Measurements from ENCODE around the gene ZNF83. TPM values are rescaled to one million over a fixed set of nuclear protein-coding genes. Genes with fewer than 3 reads are reported as not detected.

ZNF83 gene
- total RNA-seq, 2 donors from 2014 or later = 16.6 to 24.4 TPM

DNA sequence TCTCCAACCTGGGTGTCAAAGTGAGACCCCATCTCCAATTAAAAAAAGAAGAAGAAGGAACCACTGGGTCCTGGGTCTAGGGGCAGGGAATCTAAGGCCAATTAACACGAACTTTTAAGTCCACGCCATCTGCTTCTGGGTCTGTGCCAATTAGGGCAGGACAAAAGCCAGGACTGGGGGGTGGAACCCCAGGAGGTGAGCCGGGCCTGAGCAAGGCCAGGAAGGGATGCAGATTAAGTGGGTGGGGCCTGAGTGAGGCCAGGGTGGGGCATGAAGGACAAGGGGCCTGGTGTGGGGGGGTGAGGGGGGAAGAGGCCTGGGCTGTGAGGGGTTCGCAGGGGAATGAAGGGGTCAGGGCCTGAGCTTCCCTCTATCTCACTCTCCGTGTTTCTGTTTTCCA is 26.3 kb upstream of the ZNF83 start:
- Histone ChIP-seq H3K27me3 (no peaks in the 10 kb centered on the region), H3K4me3 (no peak overlapping the region), H3K36me3 (peaks cover 13% of the 10 kb centered on the region), H3K9me3 (no peaks in the 10 kb centered on the region), H3K27ac (no peak overlapping the region), H3K4me1 (no peaks in the 10 kb centered on the region)
- TF ChIP-seq, protein P1, sequence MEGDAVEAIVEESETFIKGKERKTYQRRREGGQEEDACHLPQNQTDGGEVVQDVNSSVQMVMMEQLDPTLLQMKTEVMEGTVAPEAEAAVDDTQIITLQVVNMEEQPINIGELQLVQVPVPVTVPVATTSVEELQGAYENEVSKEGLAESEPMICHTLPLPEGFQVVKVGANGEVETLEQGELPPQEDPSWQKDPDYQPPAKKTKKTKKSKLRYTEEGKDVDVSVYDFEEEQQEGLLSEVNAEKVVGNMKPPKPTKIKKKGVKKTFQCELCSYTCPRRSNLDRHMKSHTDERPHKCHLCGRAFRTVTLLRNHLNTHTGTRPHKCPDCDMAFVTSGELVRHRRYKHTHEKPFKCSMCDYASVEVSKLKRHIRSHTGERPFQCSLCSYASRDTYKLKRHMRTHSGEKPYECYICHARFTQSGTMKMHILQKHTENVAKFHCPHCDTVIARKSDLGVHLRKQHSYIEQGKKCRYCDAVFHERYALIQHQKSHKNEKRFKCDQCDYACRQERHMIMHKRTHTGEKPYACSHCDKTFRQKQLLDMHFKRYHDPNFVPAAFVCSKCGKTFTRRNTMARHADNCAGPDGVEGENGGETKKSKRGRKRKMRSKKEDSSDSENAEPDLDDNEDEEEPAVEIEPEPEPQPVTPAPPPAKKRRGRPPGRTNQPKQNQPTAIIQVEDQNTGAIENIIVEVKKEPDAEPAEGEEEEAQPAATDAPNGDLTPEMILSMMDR (IDR thresholded peaks at IDR 0.05) = no peak
- no peak for DNase-seq (ENCODE audit: low spot score)

DNA sequence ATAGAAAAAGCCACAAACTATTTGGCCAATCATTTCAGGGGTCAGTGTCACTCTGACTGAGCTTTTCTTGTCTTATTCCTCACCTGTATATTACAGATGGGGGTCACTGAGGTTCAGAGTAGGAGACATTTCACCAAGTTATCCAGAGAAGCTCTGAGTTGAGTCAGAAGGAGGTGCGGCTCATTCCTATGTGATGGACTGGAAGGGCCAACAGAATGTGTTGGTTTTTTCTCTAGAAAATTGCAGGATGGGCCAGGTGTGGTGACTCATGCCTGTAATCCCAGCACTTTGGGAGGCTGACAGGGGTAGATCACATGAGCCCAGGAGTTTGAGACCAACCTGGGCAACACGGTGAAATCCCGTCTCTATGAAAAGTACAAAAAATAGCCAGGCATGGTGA is 24.5 kb upstream of the ZNF83 start:
- DNase-seq (ENCODE audit: low spot score) = no peak
- peaks cover 19% of the 10 kb centered on the region for H3K36me3 ChIP-seq

DNA sequence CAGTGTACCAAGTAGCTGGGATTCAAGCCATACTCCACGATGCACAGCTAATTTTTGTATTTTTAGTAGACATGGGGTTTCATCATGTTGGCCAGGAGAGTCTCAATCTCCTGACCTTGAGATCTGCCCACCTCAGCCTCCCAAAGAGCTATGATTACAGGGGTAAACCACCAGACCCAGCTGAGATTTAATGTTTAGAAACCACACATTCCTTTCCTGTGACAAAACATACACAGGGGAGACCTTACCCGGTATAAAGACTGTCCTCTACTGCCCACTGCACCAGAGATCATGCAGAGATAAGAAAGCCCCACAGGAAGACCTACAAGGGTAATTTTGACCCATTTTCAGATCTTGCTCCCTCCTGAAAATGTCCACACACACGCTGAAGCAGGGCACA is 22.8 kb upstream of the ZNF83 start:
- no peak for DNase-seq (ENCODE audit: low spot score)
- TF ChIP-seq, protein P1 (IDR thresholded peaks at IDR 0.05) = no peak
- no peak overlapping the region for H3K27ac ChIP-seq
- H3K4me1 ChIP-seq = no peaks in the 10 kb centered on the region
- no peaks in the 10 kb centered on the region for H3K27me3 ChIP-seq
- H3K4me3 ChIP-seq = no peak overlapping the region
- H3K9me3 ChIP-seq = no peaks in the 10 kb centered on the region
- peaks cover 19% of the 10 kb centered on the region for H3K36me3 ChIP-seq

More for the DNA sequence above, 24.5 kb upstream of the ZNF83 start:
- no peaks in the 10 kb centered on the region for H3K27me3 ChIP-seq
- no peaks in the 10 kb centered on the region for H3K4me1 ChIP-seq
- no peaks in the 10 kb centered on the region for H3K9me3 ChIP-seq
- H3K4me3 ChIP-seq = no peak overlapping the region
- TF ChIP-seq, protein P1 (IDR thresholded peaks at IDR 0.05) = no peak
- H3K27ac ChIP-seq = no peak overlapping the region

DNA sequence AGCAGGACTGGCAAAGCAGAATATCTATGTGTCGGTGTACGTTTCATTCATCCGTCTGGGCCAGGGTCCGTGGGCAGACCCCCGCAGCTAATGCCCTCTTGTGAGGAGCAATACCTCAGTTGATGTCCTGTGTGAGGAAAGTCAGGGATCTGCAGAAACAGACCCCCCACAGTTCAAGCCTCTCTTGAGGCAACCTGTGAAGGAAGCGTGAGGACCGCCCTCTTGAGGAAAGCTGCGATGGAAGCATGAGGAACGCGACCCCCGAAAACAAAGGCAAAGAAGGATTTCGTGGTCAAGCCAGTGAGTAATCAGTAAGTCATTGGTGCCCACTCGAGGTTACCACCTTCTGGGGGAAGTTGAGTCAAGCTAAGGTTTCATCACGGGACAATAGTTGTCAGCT is 20.9 kb upstream of the ZNF83 start:
- Histone ChIP-seq H3K4me1 (no peaks in the 10 kb centered on the region), H3K27ac (no peak overlapping the region), H3K36me3 (peaks cover 31% of the 10 kb centered on the region), H3K9me3 (no peaks in the 10 kb centered on the region), H3K4me3 (no peak overlapping the region), H3K27me3 (no peaks in the 10 kb centered on the region)
- TF ChIP-seq, protein P1 (IDR thresholded peaks at IDR 0.05) = no peak
- DNase-seq (ENCODE audit: low spot score) = no peak

DNA sequence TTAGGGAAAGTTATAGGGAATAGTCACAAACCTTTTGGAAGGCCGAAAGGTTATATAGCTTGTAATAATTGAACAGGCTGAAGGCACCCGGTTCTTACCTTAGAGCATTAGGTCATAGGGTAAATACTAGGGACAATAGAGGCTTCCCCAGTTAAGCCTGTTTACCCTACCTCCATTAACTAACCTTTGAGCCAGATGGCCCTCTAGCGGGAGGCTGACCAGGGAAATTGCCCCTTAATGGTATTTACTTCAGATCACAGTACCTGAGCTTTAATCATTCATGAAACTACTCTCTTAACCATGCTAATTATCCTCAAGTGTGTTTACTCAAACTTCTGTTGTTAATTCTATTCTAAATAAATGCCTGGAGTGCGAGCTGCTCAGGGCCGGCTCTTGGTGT is 20.4 kb upstream of the ZNF83 start:
- Histone ChIP-seq H3K27ac (no peak overlapping the region), H3K9me3 (no peaks in the 10 kb centered on the region), H3K4me3 (no peak overlapping the region), H3K4me1 (no peaks in the 10 kb centered on the region), H3K36me3 (peaks cover 34% of the 10 kb centered on the region), H3K27me3 (no peaks in the 10 kb centered on the region)
- TF ChIP-seq, protein P1 (IDR thresholded peaks at IDR 0.05) = no peak
- no peak for DNase-seq (ENCODE audit: low spot score)

DNA sequence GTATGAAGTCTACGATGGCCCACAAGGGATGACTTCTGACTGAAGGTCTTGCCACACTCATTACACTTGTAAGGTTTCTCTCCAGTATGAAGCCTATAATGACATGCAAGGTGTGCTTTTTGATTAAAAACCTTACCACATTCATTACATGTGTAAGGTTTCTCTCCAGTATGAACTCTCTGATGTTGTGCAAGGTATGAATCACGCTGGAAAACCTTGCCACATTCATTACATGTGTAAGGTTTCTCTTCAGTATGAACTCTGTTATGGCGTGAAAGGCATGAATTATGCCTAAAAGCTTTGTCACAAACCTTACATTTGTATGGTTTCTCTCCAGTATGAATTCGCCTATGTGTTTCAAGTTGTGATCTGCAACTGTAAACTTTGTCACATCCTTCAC is 15.0 kb upstream of the ZNF83 start:
- no peak overlapping the region for H3K27ac ChIP-seq
- H3K9me3 ChIP-seq = no peaks in the 10 kb centered on the region
- no peak overlapping the region for H3K4me3 ChIP-seq
- no peak for DNase-seq (ENCODE audit: low spot score)
- no peaks in the 10 kb centered on the region for H3K4me1 ChIP-seq
- no peaks in the 10 kb centered on the region for H3K27me3 ChIP-seq
- peaks cover 31% of the 10 kb centered on the region for H3K36me3 ChIP-seq
- TF ChIP-seq, protein P1 (IDR thresholded peaks at IDR 0.05) = no peak

Measured in right atrium auricular region (tissue), 2 donors.